BE2C (cell line): ENCODE data around the gene GPC3.
"Not testable (repeated sequence)": the region's sequence is repeated elsewhere in the genome, so short reads cannot be mapped to it uniquely, and the experiment has no call there.

Experiments
- DNase-seq: peaks from one replicate; pipeline ENCODE4 v3.0.0-alpha.2; 2020
- H3K27me3 ChIP-seq: fragments of 250-450 bp; sonication (Bioruptor Pico); 2 replicates; pipeline ENCODE4 v1.5.1; 2020; ENCODE audit warnings: mild to moderate bottlenecking
- H3K36me3 ChIP-seq: fragments of 250-450 bp; sonication (Bioruptor Pico); 2 replicates; pipeline ENCODE4 v1.5.1; 2020; ENCODE audit warnings: mild to moderate bottlenecking
- H3K4me1 ChIP-seq: fragments of 250-450 bp; sonication (Bioruptor Pico); 2 replicates; pipeline ENCODE4 v1.5.1; 2020
- H3K4me3 ChIP-seq: 2 replicates; pipeline ENCODE4 v1.5.1; 2011; ENCODE audit warnings: low read depth, low read length
- H3K9me3 ChIP-seq: fragments of 250-450 bp; sonication (Bioruptor Pico); 2 replicates; pipeline ENCODE4 v1.5.1; 2020
- CTCF ChIP-seq: IDR thresholded peaks from 2 replicates; pipeline ENCODE4 v1.5.1; 2012; ENCODE audit warnings: mild to moderate bottlenecking, low read depth, low read length

The GPC3 gene

GRCh38 chrX:133627673-133628072 lies 357.7 kb downstream of the GPC3 start:
- no peak for DNase-seq
- Histone ChIP-seq H3K36me3 (no peaks in the 10 kb centered on the region), H3K4me1 (no peaks in the 10 kb centered on the region), H3K9me3 (no peaks in the 10 kb centered on the region), H3K4me3 (no peak overlapping the region), H3K27me3 (no peaks in the 10 kb centered on the region)
- TF ChIP-seq CTCF = no peak

- not testable (repeated sequence) for H3K36me3 ChIP-seq, H3K9me3 ChIP-seq, H3K27me3 ChIP-seq, DNase-seq, H3K4me3 ChIP-seq, H3K4me1 ChIP-seq
Observed at GRCh38 chrX:133621384-133621783, 364.0 kb downstream of the GPC3 start.

- H3K27me3 ChIP-seq = no peaks in the 10 kb centered on the region
- no peaks in the 10 kb centered on the region for H3K9me3 ChIP-seq
- no peak overlapping the region for H3K4me3 ChIP-seq
- no peak for TF ChIP-seq CTCF
- no peaks in the 10 kb centered on the region for H3K36me3 ChIP-seq
- DNase-seq = no peak
- no peaks in the 10 kb centered on the region for H3K4me1 ChIP-seq
Observed at GRCh38 chrX:133611676-133612075, 373.7 kb downstream of the GPC3 start.

GRCh38 chrX:133610056-133610455 lies 375.3 kb downstream of the GPC3 start:
- no peaks in the 10 kb centered on the region for H3K4me1 ChIP-seq
- DNase-seq = no peak

GRCh38 chrX:133609166-133609565 lies 376.2 kb downstream of the GPC3 start:
- no peaks in the 10 kb centered on the region for H3K27me3 ChIP-seq
- DNase-seq = no peak
- no peaks in the 10 kb centered on the region for H3K36me3 ChIP-seq
- H3K4me1 ChIP-seq = no peaks in the 10 kb centered on the region
- no peaks in the 10 kb centered on the region for H3K9me3 ChIP-seq
- no peak overlapping the region for H3K4me3 ChIP-seq
- no peak for TF ChIP-seq CTCF

More at GRCh38 chrX:133610056-133610455, 375.3 kb downstream of the GPC3 start:
- no peaks in the 10 kb centered on the region for H3K9me3 ChIP-seq
- TF ChIP-seq CTCF = no peak
- H3K4me3 ChIP-seq = no peak overlapping the region
- H3K36me3 ChIP-seq = no peaks in the 10 kb centered on the region
- no peaks in the 10 kb centered on the region for H3K27me3 ChIP-seq

DNA sequence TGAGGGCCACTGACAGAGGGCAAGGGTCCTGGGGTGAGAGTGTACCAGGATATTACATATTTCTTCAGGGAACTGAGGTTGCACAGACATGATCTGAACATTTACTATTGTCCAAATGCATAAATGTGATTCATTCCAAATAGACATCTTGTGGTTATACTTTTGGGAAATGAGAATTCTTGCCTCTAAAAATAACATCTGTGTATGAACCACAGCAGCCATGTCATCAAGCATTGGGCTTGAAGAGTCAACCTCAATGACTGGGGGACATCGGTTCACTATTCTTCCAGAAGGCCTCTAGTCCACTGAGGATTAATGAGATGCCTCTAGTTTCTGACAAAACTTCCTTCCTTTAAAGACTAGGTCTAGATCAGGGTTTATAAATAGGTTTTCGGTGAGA lies 377.0 kb downstream of the GPC3 start:
- no peaks in the 10 kb centered on the region for H3K27me3 ChIP-seq
- DNase-seq = no peak
- no peaks in the 10 kb centered on the region for H3K36me3 ChIP-seq
- no peaks in the 10 kb centered on the region for H3K9me3 ChIP-seq
- no peaks in the 10 kb centered on the region for H3K4me1 ChIP-seq
- no peak overlapping the region for H3K4me3 ChIP-seq
- TF ChIP-seq CTCF = no peak
